ENCODE measurements around the gene SLC11A1.

SLC11A1 gene

GRCh38 chr2:218401890-218402289 is 19.8 kb downstream of the SLC11A1 start:
- H3K4me1 ChIP-seq (ENCODE audit: control insufficient read depth, insufficient read depth, low read length): peaks cover 16% of the 10 kb centered on the region
- no peaks in the 10 kb centered on the region for H3K9me3 ChIP-seq (ENCODE audit: control insufficient read depth, insufficient read depth, low read depth, low read length)
- TF ChIP-seq KLF1 (tag by site-specific recombination; IDR thresholded peaks at IDR 0.05): no peak
- H3K4me3 ChIP-seq (ENCODE audit: low read depth, low read length): no peak overlapping the region
- ChIA-PET POLR2A (interaction anchor here (0.5 to 1.2 kb wide), 4 partner anchors 11 to 220 kb away, joined by 3 to 7 read pairs (median 4); partner anchors contain the start of genes AAMP and PNKD), CTCF (no interaction called here)
- peaks cover 0 to 41% of the 10 kb centered on the region in 2 experiments; a peak in 1 of 3 replicates for H3K36me3 ChIP-seq (ENCODE audit: control insufficient read depth in 2 of 2, insufficient read depth in 1 of 2, low read length in 2 of 2)
- no peak overlapping the region for H3K27ac ChIP-seq (ENCODE audit: extremely low read depth, low read depth, low read length)

DNA sequence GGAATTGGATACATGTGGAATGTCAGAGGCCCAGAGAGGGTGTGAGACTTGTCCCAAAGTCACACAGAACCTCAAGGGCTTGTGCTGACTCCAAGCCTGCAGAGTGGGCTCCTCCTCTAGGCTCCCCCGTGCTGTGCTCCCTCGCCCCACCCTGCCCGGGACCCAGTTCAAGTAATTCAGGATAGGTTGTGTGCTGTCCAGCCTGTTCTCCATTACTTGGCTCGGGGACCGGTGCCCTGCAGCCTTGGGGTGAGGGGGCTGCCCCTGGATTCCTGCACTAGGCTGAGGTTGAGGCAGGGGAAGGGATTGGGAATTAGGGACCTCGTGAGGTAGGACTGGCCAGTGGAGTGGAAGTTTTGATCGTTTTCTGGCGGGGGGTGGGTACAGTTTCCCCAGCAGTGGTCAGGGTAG is 20.4 kb downstream of the SLC11A1 start:
- no peak overlapping the region for H3K27ac ChIP-seq (ENCODE audit: extremely low read depth, low read depth, low read length)

GRCh38 chr2:218402911-218403411 is 20.9 kb downstream of the SLC11A1 start:
- peaks cover 0 to 41% of the 10 kb centered on the region in 2 experiments; a peak in 1 of 3 replicates for H3K36me3 ChIP-seq (ENCODE audit: control insufficient read depth in 2 of 2, insufficient read depth in 1 of 2, low read length in 2 of 2)
- TF ChIP-seq, protein P1, sequence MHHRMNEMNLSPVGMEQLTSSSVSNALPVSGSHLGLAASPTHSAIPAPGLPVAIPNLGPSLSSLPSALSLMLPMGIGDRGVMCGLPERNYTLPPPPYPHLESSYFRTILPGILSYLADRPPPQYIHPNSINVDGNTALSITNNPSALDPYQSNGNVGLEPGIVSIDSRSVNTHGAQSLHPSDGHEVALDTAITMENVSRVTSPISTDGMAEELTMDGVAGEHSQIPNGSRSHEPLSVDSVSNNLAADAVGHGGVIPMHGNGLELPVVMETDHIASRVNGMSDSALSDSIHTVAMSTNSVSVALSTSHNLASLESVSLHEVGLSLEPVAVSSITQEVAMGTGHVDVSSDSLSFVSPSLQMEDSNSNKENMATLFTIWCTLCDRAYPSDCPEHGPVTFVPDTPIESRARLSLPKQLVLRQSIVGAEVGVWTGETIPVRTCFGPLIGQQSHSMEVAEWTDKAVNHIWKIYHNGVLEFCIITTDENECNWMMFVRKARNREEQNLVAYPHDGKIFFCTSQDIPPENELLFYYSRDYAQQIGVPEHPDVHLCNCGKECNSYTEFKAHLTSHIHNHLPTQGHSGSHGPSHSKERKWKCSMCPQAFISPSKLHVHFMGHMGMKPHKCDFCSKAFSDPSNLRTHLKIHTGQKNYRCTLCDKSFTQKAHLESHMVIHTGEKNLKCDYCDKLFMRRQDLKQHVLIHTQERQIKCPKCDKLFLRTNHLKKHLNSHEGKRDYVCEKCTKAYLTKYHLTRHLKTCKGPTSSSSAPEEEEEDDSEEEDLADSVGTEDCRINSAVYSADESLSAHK (tag by site-specific recombination; IDR thresholded peaks at IDR 0.05): peak; percentile 30; the same call in 1 of the 2 replicates
- TF ChIP-seq ZNF626 (tag by site-specific recombination; IDR thresholded peaks at IDR 0.05): no peak
- TF ChIP-seq ZNF529 (tag by site-specific recombination; IDR thresholded peaks at IDR 0.05; ENCODE audit: insufficient replicate concordance): no peak
- no peak for TF ChIP-seq ZNF596 (tag by site-specific recombination; IDR thresholded peaks at IDR 0.05)
- TF ChIP-seq, protein P2, sequence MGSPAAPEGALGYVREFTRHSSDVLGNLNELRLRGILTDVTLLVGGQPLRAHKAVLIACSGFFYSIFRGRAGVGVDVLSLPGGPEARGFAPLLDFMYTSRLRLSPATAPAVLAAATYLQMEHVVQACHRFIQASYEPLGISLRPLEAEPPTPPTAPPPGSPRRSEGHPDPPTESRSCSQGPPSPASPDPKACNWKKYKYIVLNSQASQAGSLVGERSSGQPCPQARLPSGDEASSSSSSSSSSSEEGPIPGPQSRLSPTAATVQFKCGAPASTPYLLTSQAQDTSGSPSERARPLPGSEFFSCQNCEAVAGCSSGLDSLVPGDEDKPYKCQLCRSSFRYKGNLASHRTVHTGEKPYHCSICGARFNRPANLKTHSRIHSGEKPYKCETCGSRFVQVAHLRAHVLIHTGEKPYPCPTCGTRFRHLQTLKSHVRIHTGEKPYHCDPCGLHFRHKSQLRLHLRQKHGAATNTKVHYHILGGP (tag by site-specific recombination; IDR thresholded peaks at IDR 0.05): no peak
- ChIA-PET POLR2A (no interaction called here), CTCF (no interaction called here)
- peaks cover 7% of the 10 kb centered on the region; the same call in 1 of the 2 replicates for H3K4me1 ChIP-seq (ENCODE audit: control insufficient read depth, insufficient read depth, low read length)
- H3K27ac ChIP-seq (ENCODE audit: extremely low read depth, low read depth, low read length): no peak overlapping the region
- no peak overlapping the region for H3K4me3 ChIP-seq (ENCODE audit: low read depth, low read length)
- H3K9me3 ChIP-seq (ENCODE audit: control insufficient read depth, insufficient read depth, low read depth, low read length): no peaks in the 10 kb centered on the region

More for the DNA sequence above, 20.4 kb downstream of the SLC11A1 start:
- H3K4me1 ChIP-seq (ENCODE audit: control insufficient read depth, insufficient read depth, low read length): peaks cover 10% of the 10 kb centered on the region; the same call in 1 of the 2 replicates
- POLR2A ChIA-PET: no interaction called here
- TF ChIP-seq ZXDB (tag by site-specific recombination; IDR thresholded peaks at IDR 0.05): no peak
- TF ChIP-seq ZNF560 (tag by site-specific recombination; IDR thresholded peaks at IDR 0.05; ENCODE audit: borderline replicate concordance): no peak
- no peak for TF ChIP-seq ZNF416 (tag by site-specific recombination; IDR thresholded peaks at IDR 0.05)
- no peak for TF ChIP-seq BCL11B (tag by site-specific recombination; IDR thresholded peaks at IDR 0.05; ENCODE audit: low read depth)
- no peak for TF ChIP-seq ZNF747 (tag by site-specific recombination; IDR thresholded peaks at IDR 0.05)
- TF ChIP-seq, protein P2 (tag by site-specific recombination; IDR thresholded peaks at IDR 0.05): no peak
- TF ChIP-seq, protein P3, sequence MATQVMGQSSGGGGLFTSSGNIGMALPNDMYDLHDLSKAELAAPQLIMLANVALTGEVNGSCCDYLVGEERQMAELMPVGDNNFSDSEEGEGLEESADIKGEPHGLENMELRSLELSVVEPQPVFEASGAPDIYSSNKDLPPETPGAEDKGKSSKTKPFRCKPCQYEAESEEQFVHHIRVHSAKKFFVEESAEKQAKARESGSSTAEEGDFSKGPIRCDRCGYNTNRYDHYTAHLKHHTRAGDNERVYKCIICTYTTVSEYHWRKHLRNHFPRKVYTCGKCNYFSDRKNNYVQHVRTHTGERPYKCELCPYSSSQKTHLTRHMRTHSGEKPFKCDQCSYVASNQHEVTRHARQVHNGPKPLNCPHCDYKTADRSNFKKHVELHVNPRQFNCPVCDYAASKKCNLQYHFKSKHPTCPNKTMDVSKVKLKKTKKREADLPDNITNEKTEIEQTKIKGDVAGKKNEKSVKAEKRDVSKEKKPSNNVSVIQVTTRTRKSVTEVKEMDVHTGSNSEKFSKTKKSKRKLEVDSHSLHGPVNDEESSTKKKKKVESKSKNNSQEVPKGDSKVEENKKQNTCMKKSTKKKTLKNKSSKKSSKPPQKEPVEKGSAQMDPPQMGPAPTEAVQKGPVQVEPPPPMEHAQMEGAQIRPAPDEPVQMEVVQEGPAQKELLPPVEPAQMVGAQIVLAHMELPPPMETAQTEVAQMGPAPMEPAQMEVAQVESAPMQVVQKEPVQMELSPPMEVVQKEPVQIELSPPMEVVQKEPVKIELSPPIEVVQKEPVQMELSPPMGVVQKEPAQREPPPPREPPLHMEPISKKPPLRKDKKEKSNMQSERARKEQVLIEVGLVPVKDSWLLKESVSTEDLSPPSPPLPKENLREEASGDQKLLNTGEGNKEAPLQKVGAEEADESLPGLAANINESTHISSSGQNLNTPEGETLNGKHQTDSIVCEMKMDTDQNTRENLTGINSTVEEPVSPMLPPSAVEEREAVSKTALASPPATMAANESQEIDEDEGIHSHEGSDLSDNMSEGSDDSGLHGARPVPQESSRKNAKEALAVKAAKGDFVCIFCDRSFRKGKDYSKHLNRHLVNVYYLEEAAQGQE (tag by site-specific recombination; IDR thresholded peaks at IDR 0.05): no peak
- TF ChIP-seq KLF10 (tag by site-specific recombination; IDR thresholded peaks at IDR 0.05): no peak
- TF ChIP-seq ZNF701 (tag by site-specific recombination; IDR thresholded peaks at IDR 0.05): no peak
- TF ChIP-seq GFI1B (tag by site-specific recombination; IDR thresholded peaks at IDR 0.05): no peak
- peaks cover 0 to 41% of the 10 kb centered on the region in 2 experiments; a peak in 1 of 3 replicates for H3K36me3 ChIP-seq (ENCODE audit: control insufficient read depth in 2 of 2, insufficient read depth in 1 of 2, low read length in 2 of 2)
- H3K9me3 ChIP-seq (ENCODE audit: control insufficient read depth, insufficient read depth, low read depth, low read length): no peaks in the 10 kb centered on the region
- no peak overlapping the region for H3K4me3 ChIP-seq (ENCODE audit: low read depth, low read length)
- CTCF ChIA-PET: no interaction called here
